ENCODE results near the gene SLC17A4. TPM values are rescaled to one million over a fixed set of nuclear protein-coding genes. Genes with fewer than 3 reads are reported as not detected.

Gene SLC17A4
- total and polyA plus RNA-seq, 3 donors from 2014 or later: 0.24 to 0.45 (median 0.37) TPM

DNA sequence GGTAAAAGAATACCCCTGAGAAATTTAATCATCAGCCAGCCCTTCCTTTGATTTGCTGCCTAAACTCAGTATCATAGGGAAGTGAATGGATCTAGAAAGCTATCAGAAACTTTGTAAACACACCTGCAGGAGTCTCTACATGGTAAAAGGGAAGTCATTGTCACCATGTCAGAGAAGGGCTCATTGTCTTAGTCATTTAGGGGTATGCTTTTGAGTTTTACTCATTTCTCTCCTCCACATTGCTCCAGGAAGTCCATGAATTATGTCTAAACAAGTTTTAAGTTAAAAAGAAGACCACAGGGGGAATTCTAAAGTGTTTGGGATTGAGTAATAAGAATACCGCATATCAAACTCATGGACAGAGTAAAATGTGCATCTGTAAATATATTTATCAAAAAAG lies 74.8 kb downstream of the SLC17A4 start:
- intact Hi-C loops (cut with DNase I; ENCODE audit: low total_unique reads): no loop called here
- WGBS, 2 donors: 88% methylated on average over 1 of the region's 1 CpG
- H3K27ac ChIP-seq: no peak overlapping the region
- H3K4me3 ChIP-seq: no peak overlapping the region
- no peaks in the 10 kb centered on the region for H3K36me3 ChIP-seq (ENCODE audit: low read depth, missing control alignments)
- no peaks in the 10 kb centered on the region for H3K4me1 ChIP-seq
- TF ChIP-seq CTCF (IDR thresholded peaks at IDR 0.05): no peak
- no peak for TF ChIP-seq POLR2A (IDR thresholded peaks at IDR 0.05)
- H3K27me3 ChIP-seq: no peaks in the 10 kb centered on the region
- DNase-seq: no peak
- no peaks in the 10 kb centered on the region for H3K9me3 ChIP-seq

DNA sequence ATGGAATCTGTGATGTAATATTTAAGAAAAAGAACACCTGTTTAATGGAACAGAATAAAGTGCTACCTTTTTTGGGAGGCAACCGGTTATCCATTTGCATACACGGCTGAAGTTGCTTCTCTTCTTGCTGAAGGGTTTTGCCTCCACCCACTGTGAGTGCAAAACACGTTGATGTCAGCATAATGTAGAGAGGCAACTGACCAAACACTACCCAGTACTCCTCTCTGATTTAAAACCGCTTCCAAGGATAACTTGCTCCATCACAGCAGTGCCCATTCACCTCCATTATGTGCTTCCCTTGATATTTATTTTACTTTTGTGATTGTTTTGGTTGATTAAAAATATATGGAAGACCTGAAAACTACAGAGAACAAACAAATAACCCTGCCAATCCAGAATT lies 75.9 kb downstream of the SLC17A4 start:
- Histone ChIP-seq H3K36me3 (ENCODE audit: low read depth, missing control alignments) (no peaks in the 10 kb centered on the region), H3K4me3 (no peak overlapping the region), H3K27ac (no peak overlapping the region), H3K9me3 (no peaks in the 10 kb centered on the region), H3K27me3 (no peaks in the 10 kb centered on the region), H3K4me1 (no peaks in the 10 kb centered on the region)
- intact Hi-C loops (cut with DNase I; ENCODE audit: low total_unique reads): no loop called here
- TF ChIP-seq POLR2A (IDR thresholded peaks at IDR 0.05) (no peak), CTCF (IDR thresholded peaks at IDR 0.05) (no peak)
- WGBS, 2 donors: 83 to 85% methylated on average over 4 of the region's 4 CpGs
- DNase-seq: no peak

Other genes with a start within 250 kb of the SLC17A4 start
- 1 to 10 TPM in 1 of 2 donors, under 1 TPM in 1; 0.37 to 2.0 TPM for gene SCGN, start 102.5 kb upstream of the SLC17A4 start, total RNA-seq
- 0.73 TPM for gene SCGN, start 102.5 kb upstream of the SLC17A4 start, polyA plus RNA-seq (ENCODE audit: insufficient read depth, low read depth, low replicate concordance)
- gene SLC17A1, start 77.3 kb downstream of the SLC17A4 start, total RNA-seq: 1 to 10 TPM in 1 of 2 donors, under 1 TPM in 1; 0.99 to 1.0 TPM
- 3.9 TPM for gene SLC17A1, start 77.3 kb downstream of the SLC17A4 start, polyA plus RNA-seq (ENCODE audit: insufficient read depth, low read depth, low replicate concordance)
- gene SLC17A3, start 119.5 kb downstream of the SLC17A4 start, total RNA-seq: under 1 TPM in 1 of 2 donors, not detected in 1; 0.68 TPM
- gene SLC17A3, start 119.5 kb downstream of the SLC17A4 start, polyA plus RNA-seq (ENCODE audit: insufficient read depth, low read depth, low replicate concordance): 0.61 TPM
- gene SLC17A2, start 175.9 kb downstream of the SLC17A4 start, total RNA-seq: under 1 TPM; 0.31 to 0.50 TPM
- 0.17 TPM for gene SLC17A2, start 175.9 kb downstream of the SLC17A4 start, polyA plus RNA-seq (ENCODE audit: insufficient read depth, low read depth, low replicate concordance)
- 1 to 10 TPM; 5.3 to 9.1 TPM for gene TRIM38, start 208.1 kb downstream of the SLC17A4 start, total RNA-seq
- gene TRIM38, start 208.1 kb downstream of the SLC17A4 start, polyA plus RNA-seq (ENCODE audit: insufficient read depth, low read depth, low replicate concordance): 3.2 TPM